ENCODE data around the gene ANO6. TPM values are rescaled to one million over a fixed set of nuclear protein-coding genes. Genes with fewer than 3 reads are reported as not detected.

The ANO6 gene
- total RNA-seq, 2 experiments from 2014 or later, result 13.1 to 13.6 TPM

DNA sequence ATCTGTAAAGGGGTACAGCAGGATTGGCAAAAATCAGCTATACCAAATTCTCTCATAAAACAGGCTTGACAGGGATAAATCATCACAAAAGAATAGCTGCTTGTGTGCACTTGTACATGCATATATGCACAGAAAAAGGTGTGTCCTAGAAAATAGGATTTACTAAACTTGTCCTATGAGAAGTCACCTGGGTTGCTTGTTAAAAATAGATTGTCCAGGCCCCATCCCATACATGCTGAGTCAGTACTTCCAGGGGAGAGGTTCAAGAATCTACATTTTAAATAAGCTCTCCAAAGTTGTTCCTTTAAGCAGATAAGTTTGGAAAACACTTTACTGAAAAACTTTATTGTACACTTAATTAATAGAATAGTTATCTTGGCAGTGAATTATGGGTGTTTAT lies 123.1 kb downstream of the ANO6 start:
- Mint-ChIP-seq H3K36me3 (ENCODE audit: low read depth) (no peaks in the 10 kb centered on the region), H3K27ac (no peak overlapping the region), H3K9me3 (no peaks in the 10 kb centered on the region), H3K4me1 (ENCODE audit: low read depth) (peaks cover 9% of the 10 kb centered on the region), H3K4me3 (no peak overlapping the region), H3K27me3 (no peaks in the 10 kb centered on the region)
- POLR2A ChIA-PET, result no interaction called here
- intact Hi-C loops (cut with micrococcal nuclease), result no loop called here
- ATAC-seq (no peak), DNase-seq (no peak)
- CTCF ChIA-PET, result interaction anchor here (1.4 to 1.6 kb wide), 2 partner anchors 8 to 11 kb away, joined by 4 read pairs; no protein-coding TSS in a partner anchor
- TF ChIP-seq, protein P1, sequence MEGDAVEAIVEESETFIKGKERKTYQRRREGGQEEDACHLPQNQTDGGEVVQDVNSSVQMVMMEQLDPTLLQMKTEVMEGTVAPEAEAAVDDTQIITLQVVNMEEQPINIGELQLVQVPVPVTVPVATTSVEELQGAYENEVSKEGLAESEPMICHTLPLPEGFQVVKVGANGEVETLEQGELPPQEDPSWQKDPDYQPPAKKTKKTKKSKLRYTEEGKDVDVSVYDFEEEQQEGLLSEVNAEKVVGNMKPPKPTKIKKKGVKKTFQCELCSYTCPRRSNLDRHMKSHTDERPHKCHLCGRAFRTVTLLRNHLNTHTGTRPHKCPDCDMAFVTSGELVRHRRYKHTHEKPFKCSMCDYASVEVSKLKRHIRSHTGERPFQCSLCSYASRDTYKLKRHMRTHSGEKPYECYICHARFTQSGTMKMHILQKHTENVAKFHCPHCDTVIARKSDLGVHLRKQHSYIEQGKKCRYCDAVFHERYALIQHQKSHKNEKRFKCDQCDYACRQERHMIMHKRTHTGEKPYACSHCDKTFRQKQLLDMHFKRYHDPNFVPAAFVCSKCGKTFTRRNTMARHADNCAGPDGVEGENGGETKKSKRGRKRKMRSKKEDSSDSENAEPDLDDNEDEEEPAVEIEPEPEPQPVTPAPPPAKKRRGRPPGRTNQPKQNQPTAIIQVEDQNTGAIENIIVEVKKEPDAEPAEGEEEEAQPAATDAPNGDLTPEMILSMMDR (IDR thresholded peaks at IDR 0.05), result no peak

DNA sequence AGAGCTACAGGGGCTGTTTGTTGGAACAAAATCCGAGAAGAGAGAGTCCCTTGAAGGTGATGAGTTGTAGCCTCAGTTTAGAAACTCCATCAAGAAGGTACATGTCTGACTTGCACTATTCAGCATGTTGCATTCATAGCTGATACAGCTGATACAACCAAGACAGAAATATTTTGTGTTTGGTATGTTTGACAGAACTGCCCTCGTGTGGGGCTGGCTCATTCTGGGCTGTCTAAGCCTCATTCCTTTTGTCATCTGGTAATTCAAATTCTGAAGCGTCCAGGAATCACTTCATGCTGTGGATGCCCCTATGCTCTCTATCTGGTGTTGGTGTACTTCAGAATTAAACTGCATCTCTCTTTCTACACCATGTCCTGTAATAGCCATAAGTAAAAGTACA lies 126.3 kb downstream of the ANO6 start:
- H3K27ac Mint-ChIP-seq, result no peak overlapping the region
- intact Hi-C loops (cut with micrococcal nuclease), result no loop called here
- DNase-seq (no peak), ATAC-seq (no peak)
- H3K9me3 Mint-ChIP-seq, result no peaks in the 10 kb centered on the region
- no peak overlapping the region for H3K4me3 Mint-ChIP-seq
- ChIA-PET POLR2A (no interaction called here), CTCF (no interaction called here)
- H3K4me1 Mint-ChIP-seq (ENCODE audit: low read depth), result peaks cover 9% of the 10 kb centered on the region
- H3K36me3 Mint-ChIP-seq (ENCODE audit: low read depth), result peaks cover 5% of the 10 kb centered on the region
- H3K27me3 Mint-ChIP-seq, result no peaks in the 10 kb centered on the region
- TF ChIP-seq, protein P1 (IDR thresholded peaks at IDR 0.05), result no peak

DNA sequence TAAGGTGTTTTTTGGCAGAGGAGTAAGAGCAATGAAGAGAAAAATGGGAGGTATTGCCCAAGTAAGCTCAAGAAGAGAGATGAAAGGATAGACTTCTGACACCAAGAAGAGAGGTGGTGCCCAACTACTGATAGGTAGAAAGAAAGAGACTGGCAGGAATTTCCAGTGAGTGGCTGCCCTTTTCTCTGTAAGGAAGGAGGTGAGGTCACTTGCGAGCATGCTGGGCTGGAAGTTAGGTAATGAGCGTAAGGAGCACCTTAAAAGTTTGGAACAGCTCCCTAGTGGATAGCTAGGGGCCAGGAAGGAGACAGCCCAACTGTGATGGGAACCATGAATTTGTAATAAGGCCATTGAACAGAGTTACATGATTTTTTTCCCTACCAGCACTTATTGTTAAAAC lies 127.0 kb downstream of the ANO6 start:
- H3K4me3 Mint-ChIP-seq, result no peak overlapping the region

GRCh38 chr12:45343269-45344051 lies 127.6 kb downstream of the ANO6 start:
- TF ChIP-seq, protein P1 (IDR thresholded peaks at IDR 0.05), result no peak
- no peak overlapping the region for H3K4me3 Mint-ChIP-seq
- ChIA-PET CTCF (no interaction called here), POLR2A (interaction anchor here (0.5 kb wide), 1 partner anchor 358 kb away, joined by 3 read pairs; no protein-coding TSS in a partner anchor)
- H3K27ac Mint-ChIP-seq, result peak overlapping the region; percentile 20
- DNase-seq, result peak; percentile 8
- no peaks in the 10 kb centered on the region for H3K27me3 Mint-ChIP-seq
- peaks cover 9% of the 10 kb centered on the region for H3K4me1 Mint-ChIP-seq (ENCODE audit: low read depth)
- intact Hi-C loops (cut with micrococcal nuclease), result no loop called here
- no peaks in the 10 kb centered on the region for H3K9me3 Mint-ChIP-seq
- H3K36me3 Mint-ChIP-seq (ENCODE audit: low read depth), result peaks cover 12% of the 10 kb centered on the region
- peak; percentile 76 for ATAC-seq

More for the DNA sequence above, 127.0 kb downstream of the ANO6 start:
- no peak overlapping the region for H3K27ac Mint-ChIP-seq
- no peaks in the 10 kb centered on the region for H3K27me3 Mint-ChIP-seq
- H3K4me1 Mint-ChIP-seq (ENCODE audit: low read depth), result peaks cover 9% of the 10 kb centered on the region
- TF ChIP-seq, protein P1 (IDR thresholded peaks at IDR 0.05), result no peak
- CTCF ChIA-PET, result no interaction called here
- no peaks in the 10 kb centered on the region for H3K9me3 Mint-ChIP-seq
- POLR2A ChIA-PET, result interaction anchor here (0.5 kb wide), 1 partner anchor 357 kb away, joined by 3 read pairs; no protein-coding TSS in a partner anchor
- no peak for ATAC-seq
- H3K36me3 Mint-ChIP-seq (ENCODE audit: low read depth), result peaks cover 7% of the 10 kb centered on the region
- no peak for DNase-seq
- intact Hi-C loops (cut with micrococcal nuclease), result no loop called here

GRCh38 chr12:45348311-45348710 lies 132.4 kb downstream of the ANO6 start:
- no peak for DNase-seq
- Mint-ChIP-seq H3K36me3 (ENCODE audit: low read depth) (peaks cover 45% of the 10 kb centered on the region), H3K27me3 (no peaks in the 10 kb centered on the region), H3K4me1 (ENCODE audit: low read depth) (peaks cover 2% of the 10 kb centered on the region), H3K27ac (no peak overlapping the region), H3K9me3 (peaks cover 2% of the 10 kb centered on the region), H3K4me3 (no peak overlapping the region)
- ATAC-seq, result no peak
- intact Hi-C loops (cut with micrococcal nuclease), result no loop called here
- ChIA-PET POLR2A (no interaction called here), CTCF (no interaction called here)
- TF ChIP-seq, protein P1 (IDR thresholded peaks at IDR 0.05), result no peak
